H1 (cell line): ENCODE results near the gene STAT5A. TPM values are rescaled to one million over a fixed set of nuclear protein-coding genes. Genes with fewer than 3 reads are reported as not detected.

Source experiments
- CTCF ChIA-PET: fragments of 300-600 bp; sonication (Branson Sonifier 250); formaldehyde crosslinking; loops from one replicate; lab custom pipeline; 2021; ENCODE audit not compliant: partially characterized antibody; lab: Charles Lee
- POLR2A ChIA-PET: fragments of 300-600 bp; sonication (Branson Sonifier 250); formaldehyde crosslinking; loops from one replicate; lab custom pipeline; 2021; ENCODE audit warnings: inconsistent platforms; ENCODE audit not compliant: partially characterized antibody; lab: Charles Lee
- DNase-seq, 2 experiments: peaks; one replicate each; pipeline versions ENCODE4 v3.0.0 to v3.0.0-alpha.2; 2010 to 2022; ENCODE audit warnings: low spot score in 2 of 2, low read depth in 1 of 2, mixed read lengths in 1 of 2
- FAIRE-seq: peaks from 2 replicates; lab custom pipeline; 2011; peaks lifted over from hg19 to GRCh38; lab: Jason Lieb, UNC
- H2AFZ ChIP-seq: 2 replicates; pipeline ENCODE4 v1.8.1; 2012; ENCODE audit warnings: low read length, inconsistent platforms
- H2AK5ac ChIP-seq: 2 replicates; pipeline ENCODE4 v1.6.1; 2013; ENCODE audit warnings: low read depth, low read length
- H2BK120ac ChIP-seq: replicated peaks from 2 replicates; pipeline ENCODE3; 2013; ENCODE audit warnings: low read depth, low read length, inconsistent platforms
- H2BK12ac ChIP-seq: 2 replicates; pipeline ENCODE4 v1.6.1; 2013; ENCODE audit warnings: low read depth, low read length
- H2BK15ac ChIP-seq: 2 replicates; pipeline ENCODE4 v1.6.1; 2013; ENCODE audit warnings: low read length
- H2BK20ac ChIP-seq: 2 replicates; pipeline ENCODE4 v1.6.1; 2013; ENCODE audit warnings: low read length
- H2BK5ac ChIP-seq: 2 replicates; pipeline ENCODE4 v1.6.1; 2013; ENCODE audit warnings: low read depth, low read length
- H3K14ac ChIP-seq: 2 replicates; pipeline ENCODE4 v1.6.1; 2013; ENCODE audit warnings: inconsistent platforms; ENCODE audit not compliant: insufficient read length
- H3K18ac ChIP-seq: 2 replicates; pipeline ENCODE4 v1.6.1; 2013; ENCODE audit warnings: low read length; ENCODE audit errors: extremely low read depth
- H3K23ac ChIP-seq: 2 replicates; pipeline ENCODE4 v1.6.1; 2013; ENCODE audit warnings: inconsistent platforms; ENCODE audit not compliant: insufficient read length
- H3K23me2 ChIP-seq: 2 replicates; pipeline ENCODE4 v1.6.1; 2013; ENCODE audit warnings: low read depth, low read length
- H3K27ac ChIP-seq: 2 replicates; pipeline ENCODE4 v1.6.1; 2011; ENCODE audit warnings: low read depth, low read length, inconsistent platforms
- H3K27me3 ChIP-seq, 4 experiments: replicated peaks in 1 of 4; 1 replicate in 1 of 4; 2 replicates in 3 of 4; pipeline versions ENCODE4 v1.6.1 to v1.8.1; 2011 to 2013; ENCODE audit warnings: low read length in 3 of 4, mild to moderate bottlenecking in 3 of 4, inconsistent platforms in 2 of 4, mixed read lengths in 2 of 4, moderate library complexity in 1 of 4; ENCODE audit not compliant: control insufficient read depth in 3 of 4, insufficient read depth in 3 of 4; ENCODE audit errors: extremely low read depth in 1 of 4
- H3K36me3 ChIP-seq, 4 experiments: 2 replicates each; pipeline versions ENCODE4 v1.6.1 to v1.8.1; 2011 to 2013; ENCODE audit warnings: mild to moderate bottlenecking in 4 of 4, low read length in 3 of 4, moderate library complexity in 2 of 4, control low read depth in 1 of 4, inconsistent platforms in 1 of 4; ENCODE audit not compliant: insufficient read depth in 4 of 4, control insufficient read depth in 2 of 4
- H3K4ac ChIP-seq: replicated peaks from 2 replicates; pipeline ENCODE3; 2013; ENCODE audit warnings: low read length, low read depth, mixed read lengths, inconsistent platforms; ENCODE audit not compliant: insufficient read length
- H3K4me1 ChIP-seq, 4 experiments: replicated peaks in 1 of 4; 1 replicate in 1 of 4; 2 replicates in 3 of 4; pipeline versions ENCODE4 v1.6.1 to v1.8.1; 2011 to 2013; ENCODE audit warnings: low read length in 3 of 4, inconsistent platforms in 2 of 4, mixed read lengths in 1 of 4; ENCODE audit not compliant: insufficient read depth in 4 of 4, control insufficient read depth in 3 of 4
- H3K4me2 ChIP-seq, 2 experiments: 2 replicates each; pipeline versions ENCODE4 v1.6.1 to v1.8.1; 2011 to 2013; ENCODE audit warnings: low read depth in 2 of 2, low read length in 2 of 2, control low read depth in 1 of 2, inconsistent platforms in 1 of 2, mild to moderate bottlenecking in 1 of 2; ENCODE audit not compliant: insufficient read depth in 1 of 2
- H3K4me3 ChIP-seq, 4 experiments: fragments of 200-600, 300-600 bp in 1 of 4; sonication (generic), shearing (Covaris generic), sonication (Bioruptor Twin) in 1 of 4; 2 replicates each; pipeline versions ENCODE4 v1.5.1 to v1.8.1; 2011 to 2016; ENCODE audit warnings: low read length in 4 of 4, low read depth in 3 of 4, control low read depth in 2 of 4, inconsistent platforms in 2 of 4, mild to moderate bottlenecking in 2 of 4, mixed read lengths in 1 of 4, moderate library complexity in 1 of 4; ENCODE audit not compliant: insufficient read depth in 2 of 4; ENCODE audit errors: extremely low read depth in 1 of 4
- H3K56ac ChIP-seq: replicated peaks from 2 replicates; pipeline ENCODE3; 2013; ENCODE audit warnings: low read depth, mild to moderate bottlenecking, mixed read lengths, low read length, inconsistent platforms; ENCODE audit not compliant: insufficient read length
- H3K79me1 ChIP-seq: 2 replicates; pipeline ENCODE4 v1.6.1; 2013; ENCODE audit warnings: low read depth, low read length, control low read depth
- H3K79me2 ChIP-seq, 2 experiments: 2 replicates each; pipeline versions ENCODE4 v1.6.1 to v1.8.1; 2012 to 2013; ENCODE audit warnings: low read length in 2 of 2, mild to moderate bottlenecking in 2 of 2, inconsistent platforms in 1 of 2; ENCODE audit not compliant: insufficient read depth in 2 of 2, control insufficient read depth in 1 of 2
- H3K9ac ChIP-seq, 4 experiments: replicated peaks in 1 of 4; 1 replicate in 1 of 4; 2 replicates in 3 of 4; pipeline versions ENCODE4 v1.6.1 to v1.8.1; 2011 to 2013; ENCODE audit warnings: low read depth in 3 of 4, low read length in 3 of 4, control low read depth in 2 of 4, mild to moderate bottlenecking in 2 of 4, moderate library complexity in 2 of 4, inconsistent platforms in 1 of 4; ENCODE audit errors: extremely low read depth in 1 of 4
- H3K9me3 ChIP-seq, 2 experiments: 2 replicates each; pipeline versions ENCODE4 v1.6.1 to v1.8.1; 2012 to 2013; ENCODE audit warnings: mild to moderate bottlenecking in 2 of 2, moderate library complexity in 2 of 2, control low read depth in 1 of 2, inconsistent platforms in 1 of 2, low read depth in 1 of 2, low read length in 1 of 2, mixed read lengths in 1 of 2; ENCODE audit not compliant: insufficient read depth in 2 of 2
- H4K20me1 ChIP-seq, 2 experiments: replicated peaks in 1 of 2; 2 replicates each; pipeline versions ENCODE3 to v1.8.1; 2011 to 2013; ENCODE audit warnings: inconsistent platforms in 2 of 2, low read length in 2 of 2, mild to moderate bottlenecking in 1 of 2; ENCODE audit not compliant: insufficient read depth in 2 of 2, control insufficient read depth in 1 of 2
- H4K5ac ChIP-seq: 2 replicates; pipeline ENCODE4 v1.6.1; 2013; ENCODE audit warnings: low read length, low read depth, mixed read lengths, inconsistent platforms; ENCODE audit not compliant: insufficient read length
- H4K8ac ChIP-seq: 2 replicates; pipeline ENCODE4 v1.8.0; 2013; ENCODE audit warnings: mild to moderate bottlenecking, moderate library complexity, low read length, inconsistent platforms; ENCODE audit not compliant: insufficient read depth; ENCODE audit errors: extremely low read depth
- H4K91ac ChIP-seq: replicated peaks from 2 replicates; pipeline ENCODE3; 2013; ENCODE audit warnings: low read length, mixed read lengths, inconsistent platforms; ENCODE audit not compliant: insufficient read length
- YY1 ChIP-seq: IDR thresholded peaks from 2 replicates; pipeline ENCODE4 v1.6.1; 2011; ENCODE audit warnings: low read depth, mild to moderate bottlenecking, low read length
- WGBS, 2 experiments: shearing (Covaris generic) in 1 of 2; methylation state at CpG; one replicate each; pipeline versions ENCODE4 v1.1.6 to v1.1.7; 2013 to 2015; ENCODE audit warnings: low lambda C conversion rate in 2 of 2, mixed read lengths in 2 of 2, inconsistent platforms in 1 of 2, low coverage in 1 of 2, missing lambda C conversion rate in 1 of 2; ENCODE audit not compliant: insufficient replicate concordance in 2 of 2, insufficient coverage in 1 of 2, insufficient read length in 1 of 2; ENCODE audit errors: extremely low coverage in 1 of 2, missing lambda C conversion rate in 1 of 2; 5-methylcytosine and 5-hydroxymethylcytosine counted together
- polyA plus RNA-seq, 7 experiments: library from polyadenylated mRNA; depleted of rRNA in 3 of 7; stranded (reverse) in 5 of 7; unstranded in 2 of 7; fragments of >200 nt in 5 of 7; fragments of 200-250 nt in 2 of 7; gene quantifications; 1 replicate in 5 of 7; 2 replicates in 1 of 7; 4 replicates in 1 of 7; pipeline versions ENCODE4 v1.2.1 to v1.2.3, GENCODE V29; 2011 to 2013; ENCODE audit warnings: missing spikeins in 2 of 7, mixed read lengths in 2 of 7
- total RNA-seq: library from RNA; stranded (reverse); fragmentation: NEBNext Ultra II Directional; extraction: Animal tissue kit (Norgen Biotek cat#: 25700); gene quantifications from 2 replicates; pipeline ENCODE4 v1.2.1, GENCODE V29; 2021

The STAT5A gene
- total and polyA plus RNA-seq, 2 of the 8 experiments (the other 6 are each of a cell fraction or from before 2014, with no cell fraction given), result 4.2 to 5.4 TPM

DNA sequence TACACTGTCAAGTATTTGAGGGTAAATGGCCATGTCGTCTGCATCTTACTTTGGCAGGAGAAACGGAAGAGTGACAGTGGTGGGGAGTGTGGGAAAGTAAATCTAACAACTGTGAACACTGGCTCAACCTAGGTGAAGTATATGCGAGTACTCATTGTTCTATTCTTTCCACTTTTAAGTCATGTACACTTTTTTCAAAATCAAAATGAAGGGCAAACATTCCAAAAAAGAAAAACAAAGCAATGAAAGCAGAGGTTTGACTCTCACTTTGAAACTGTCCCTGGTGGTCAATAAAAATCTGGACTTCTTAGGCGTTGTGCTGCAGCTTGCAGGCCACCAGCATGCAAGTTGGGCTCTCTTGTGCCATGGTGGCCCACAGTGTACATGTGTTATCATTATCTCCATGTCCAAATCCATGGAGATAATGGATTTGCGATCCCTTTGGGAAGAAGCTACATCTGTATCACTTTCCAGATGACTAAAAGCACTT is 44.8 kb upstream of the STAT5A start:
- CTCF ChIA-PET, result interaction anchor here (3.0 kb wide), 1 partner anchor 21 kb away, joined by 13 read pairs; no protein-coding TSS in a partner anchor
- DNase-seq, result no peak
- TF ChIP-seq YY1, result no peak

More for the DNA sequence above, 44.8 kb upstream of the STAT5A start:
- no peak overlapping the region for H2BK120ac ChIP-seq
- no peak overlapping the region for H4K91ac ChIP-seq
- H2BK15ac ChIP-seq, result no peak overlapping the region
- peaks cover 2% of the 10 kb centered on the region; the same call in 1 of the 2 replicates for H3K23me2 ChIP-seq
- H3K4me1 ChIP-seq, result no peaks in the 10 kb centered on the region; a peak in 1 of 7 replicates
- no peak overlapping the region for H2AK5ac ChIP-seq
- no peak overlapping the region for H2BK12ac ChIP-seq
- no peak overlapping the region for H2AFZ ChIP-seq
- no peak overlapping the region for H3K14ac ChIP-seq
- H2BK5ac ChIP-seq, result no peak overlapping the region
- no peak overlapping the region for H3K56ac ChIP-seq
- no peak overlapping the region for H3K4me3 ChIP-seq
- POLR2A ChIA-PET, result interaction anchor here (1.1 kb wide), 1 partner anchor 9 kb away, joined by 3 read pairs; no protein-coding TSS in a partner anchor
- H4K20me1 ChIP-seq, result no peaks in the 10 kb centered on the region
- no peaks in the 10 kb centered on the region for H3K27me3 ChIP-seq
- H2BK20ac ChIP-seq, result no peak overlapping the region
- no peak overlapping the region for H3K18ac ChIP-seq
- no peak overlapping the region for H3K4me2 ChIP-seq
- 91% methylated on average over 5 of the region's 5 CpGs; no CpG with 5 or more reads in 1 of the 2 experiments for WGBS, 2 experiments
- no peak overlapping the region for H4K8ac ChIP-seq
- H3K9me3 ChIP-seq, result no peaks in the 10 kb centered on the region
- H3K27ac ChIP-seq, result no peak overlapping the region
- H3K79me2 ChIP-seq, result peaks cover 0 to 43% of the 10 kb centered on the region in 2 experiments; a peak in 2 of 4 replicates
- no peak for FAIRE-seq
- no peak overlapping the region for H4K5ac ChIP-seq
- H3K79me1 ChIP-seq, result peaks cover 5% of the 10 kb centered on the region
- no peak overlapping the region for H3K9ac ChIP-seq
- no peak overlapping the region for H3K4ac ChIP-seq
- H3K23ac ChIP-seq, result no peak overlapping the region
- H3K36me3 ChIP-seq, result no peaks in the 10 kb centered on the region
